Left colon (tissue), 2 donors: ENCODE data around the gene DNASE2B. TPM values are rescaled to one million over a fixed set of nuclear protein-coding genes. Genes with fewer than 3 reads are reported as not detected.
A peak's percentile ranks its signal among the peaks of the same experiment; 100 is the strongest.

Experiments used
- ATAC-seq: fragments of 200-7000 bp; cut with Tn5 transposase; one replicate; pipeline ENCODE4 v1.9.1; 2020; ENCODE audit warnings: mild to moderate bottlenecking, moderate library complexity
- DNase-seq, 2 donors: peaks; one replicate each; pipeline ENCODE4 v3.0.0-alpha.2; 2020
- intact Hi-C, 2 donors: fragments of 100-400 bp; cut with DNase I in 1 of 2; cut with micrococcal nuclease in 1 of 2; formaldehyde crosslinking; loops; one replicate each; pipeline versions ENCODE4 v1.11.2 to v1.14.0; 2022; cut with DNase I, micrococcal nuclease
- long read RNA-seq: library from polyadenylated mRNA; unstranded; transcript quantifications from one replicate; pipeline ENCODE4 v2.0.0, GENCODE V29; 2021
- total RNA-seq, 2 donors: library from RNA; stranded (reverse); fragmentation: NEBNext Ultra II Directional; extraction: Animal tissue kit (Norgen Biotek cat#: 25700); gene quantifications; one replicate each; pipeline ENCODE4 v1.2.1, GENCODE V29; 2021
- donor health status: DM: no; HTN: no; CAD: no.
- donor health status: DM: yes; HTN: yes; CAD: no.

Gene DNASE2B, protein sequence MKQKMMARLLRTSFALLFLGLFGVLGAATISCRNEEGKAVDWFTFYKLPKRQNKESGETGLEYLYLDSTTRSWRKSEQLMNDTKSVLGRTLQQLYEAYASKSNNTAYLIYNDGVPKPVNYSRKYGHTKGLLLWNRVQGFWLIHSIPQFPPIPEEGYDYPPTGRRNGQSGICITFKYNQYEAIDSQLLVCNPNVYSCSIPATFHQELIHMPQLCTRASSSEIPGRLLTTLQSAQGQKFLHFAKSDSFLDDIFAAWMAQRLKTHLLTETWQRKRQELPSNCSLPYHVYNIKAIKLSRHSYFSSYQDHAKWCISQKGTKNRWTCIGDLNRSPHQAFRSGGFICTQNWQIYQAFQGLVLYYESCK
- 1 to 10 TPM in 1 of 2 donors, under 1 TPM in 1; 0.70 to 1.3 TPM for total RNA-seq
- long read RNA-seq = 0 reads

DNA sequence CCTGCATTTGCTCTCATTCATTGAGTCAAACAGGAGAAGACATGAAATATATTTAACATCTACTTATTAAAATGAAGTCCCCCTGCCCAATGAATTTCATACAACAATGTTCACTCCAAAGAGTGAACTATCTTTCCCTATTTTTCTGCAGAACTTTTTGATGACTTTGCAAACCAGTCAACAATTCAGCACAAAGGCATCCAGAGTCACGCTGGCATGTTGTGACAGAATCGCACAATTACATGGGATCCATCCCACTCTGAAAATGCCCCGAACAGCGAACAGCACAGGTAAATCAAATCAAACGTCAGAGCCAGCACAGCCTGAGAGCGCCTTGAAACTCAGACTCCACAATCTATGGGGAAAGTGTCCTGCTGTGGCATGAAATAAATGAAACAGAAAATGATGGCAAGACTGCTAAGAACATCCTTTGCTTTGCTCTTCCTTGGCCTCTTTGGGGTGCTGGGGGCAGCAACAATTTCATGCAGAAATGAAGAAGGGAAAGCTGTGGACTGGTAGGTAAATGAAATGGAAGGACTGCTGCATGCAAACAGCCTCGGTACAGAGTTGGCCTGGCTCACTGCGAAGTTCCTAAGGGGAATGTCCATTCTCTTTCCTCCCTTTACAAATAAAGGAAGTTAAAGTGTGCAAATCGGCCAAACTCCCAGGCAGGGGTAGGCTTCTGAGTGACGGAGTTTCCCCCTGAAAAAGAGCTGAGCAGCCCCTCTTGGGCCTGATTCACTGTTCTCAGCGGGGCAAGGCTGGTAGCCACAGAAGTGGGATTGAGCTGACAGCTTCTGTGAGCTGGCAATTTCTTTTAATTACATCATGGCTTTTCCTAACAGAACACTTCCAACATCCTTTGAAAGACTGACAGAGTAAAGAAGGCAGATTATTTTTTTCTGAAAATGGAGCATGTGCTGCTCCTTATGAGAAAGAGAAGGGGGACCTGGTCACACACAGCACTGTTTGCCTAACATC, at the start of gene DNASE2B:
DNASE2B (plus strand) TSS at position 310 of the 981 bp plus-strand sequence; CDS start at position 391, 81 bp downstream.
- intact Hi-C loops = no loop called here
- DNase-seq = no peak
- ATAC-seq = no peak

DNA sequence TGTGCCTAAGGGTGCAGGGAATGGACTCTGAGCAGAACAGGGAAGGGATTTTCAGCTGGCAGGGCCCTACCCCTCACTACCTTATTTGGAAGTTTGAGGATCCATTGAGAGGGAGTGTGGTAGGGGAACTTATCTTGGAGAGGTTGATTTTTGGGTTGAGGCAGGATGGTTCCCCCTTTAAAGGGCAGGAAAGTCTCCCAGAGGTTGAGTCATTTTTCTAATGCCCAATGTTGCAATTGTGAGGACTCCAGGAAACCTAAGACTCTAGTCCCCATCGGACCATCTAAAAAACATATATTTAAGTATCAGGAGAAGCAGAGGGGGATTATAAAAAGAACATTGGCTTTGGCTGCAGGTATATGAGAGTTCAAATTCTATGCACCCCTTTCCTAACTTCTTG, 49.5 kb upstream of the DNASE2B start:
- ATAC-seq = no peak
- intact Hi-C loops = no loop called here
- no peak for DNase-seq

DNA sequence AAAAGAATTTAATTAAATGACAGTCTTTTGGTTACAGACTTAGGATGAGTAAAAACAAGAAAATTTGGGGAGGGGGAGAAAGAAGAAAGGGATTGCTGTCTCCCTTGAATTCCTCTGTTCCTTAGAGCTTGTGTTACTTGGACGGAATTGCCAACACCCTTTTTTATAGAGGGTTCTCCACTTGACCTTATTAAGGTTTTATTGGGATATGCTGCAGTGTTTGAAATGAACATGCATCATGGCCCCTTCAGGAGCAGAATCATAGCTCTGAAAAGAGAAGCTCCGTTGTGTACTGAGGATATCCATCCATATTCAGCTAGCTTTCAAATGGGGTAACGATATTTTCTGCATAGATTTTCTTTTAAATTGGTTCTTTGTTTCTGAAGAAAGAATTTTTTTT, 48.2 kb upstream of the DNASE2B start:
- ATAC-seq = peak; percentile 83
- intact Hi-C loops = no loop called here

DNA sequence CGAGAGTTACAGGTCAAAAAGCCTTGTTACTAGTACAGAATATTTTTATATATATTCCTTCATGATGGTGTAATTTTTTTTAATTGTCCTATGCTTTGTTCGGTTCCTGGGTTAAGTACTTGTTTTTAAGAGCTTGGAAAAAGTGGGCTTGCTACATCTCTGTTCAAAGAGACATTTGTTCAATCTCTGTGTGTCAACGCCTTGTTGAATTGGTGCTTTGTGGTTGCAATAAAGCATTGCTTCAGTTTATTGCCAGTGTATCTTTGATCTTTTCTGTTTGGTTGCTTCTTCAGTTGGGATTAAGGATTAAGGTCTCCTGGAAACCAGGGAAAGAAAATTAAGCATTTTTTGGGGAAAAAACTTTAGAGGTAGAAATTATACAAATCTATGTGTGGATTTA, 47.7 kb upstream of the DNASE2B start:
- intact Hi-C loops = no loop called here
- DNase-seq = no peak
- peak; percentile 85 for ATAC-seq

More for the DNA sequence above, 48.2 kb upstream of the DNASE2B start:
- no peak for DNase-seq

DNA sequence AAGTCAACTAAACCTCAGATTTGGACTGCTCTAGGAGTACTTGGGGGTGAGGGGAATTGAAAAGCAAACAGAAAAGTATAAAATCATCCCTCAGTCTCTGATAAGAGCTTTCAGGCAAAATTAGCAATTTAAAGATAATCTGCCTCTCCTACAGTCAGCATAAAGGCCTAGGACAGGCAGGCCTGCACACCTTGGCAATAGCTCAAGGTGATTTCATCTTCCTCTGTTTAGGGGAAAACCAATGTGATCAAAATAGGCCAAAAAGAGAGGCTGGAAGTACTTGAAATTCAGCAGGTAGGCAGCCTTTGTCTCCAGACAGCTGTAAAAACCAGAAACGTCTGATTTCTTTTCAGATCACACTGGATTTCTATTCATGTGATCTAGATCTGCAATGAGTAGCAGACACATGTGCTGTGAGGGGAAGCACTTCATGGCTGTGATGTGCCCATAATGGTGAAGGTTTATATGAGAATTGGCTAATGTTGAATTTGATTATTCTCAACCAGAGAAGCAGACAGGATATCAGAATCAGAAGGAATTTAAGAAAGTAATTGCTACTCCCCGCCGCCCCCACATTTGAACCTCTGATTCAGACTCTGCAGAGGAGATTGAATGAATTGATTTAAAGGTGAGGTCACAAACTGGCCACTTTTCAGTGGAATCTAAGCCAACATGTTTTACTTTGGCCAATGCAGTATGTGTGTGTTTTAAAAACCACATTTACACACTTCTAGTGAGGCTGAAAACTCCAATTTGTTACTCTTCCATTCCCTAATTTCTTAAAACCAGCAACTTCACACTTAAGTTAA, 45.8 kb upstream of the DNASE2B start:
- ATAC-seq = no peak

DNA sequence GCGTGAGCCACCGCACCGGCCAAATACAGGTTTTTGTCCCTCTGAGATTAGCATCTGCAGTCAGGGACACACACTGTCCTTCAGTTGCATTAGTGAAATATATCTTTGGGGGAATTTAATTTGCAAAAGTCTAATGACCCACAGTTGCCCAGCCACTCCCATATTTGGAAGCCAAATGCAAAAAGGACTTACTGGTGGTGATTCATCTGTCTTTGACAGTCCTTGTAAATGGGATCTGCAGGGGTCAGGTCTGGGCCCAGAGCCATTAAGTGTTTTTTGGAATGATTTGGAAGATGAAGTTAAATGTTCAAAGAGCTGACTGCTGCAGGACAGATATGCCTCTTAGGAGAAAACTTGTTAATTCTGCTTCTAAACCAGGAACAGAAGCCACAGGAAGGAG, 44.6 kb upstream of the DNASE2B start:
- ATAC-seq (no peak), DNase-seq (no peak)
- intact Hi-C loops = no loop called here

More for the DNA sequence above, 45.8 kb upstream of the DNASE2B start:
- DNase-seq = no peak
- intact Hi-C loops = no loop called here

DNA sequence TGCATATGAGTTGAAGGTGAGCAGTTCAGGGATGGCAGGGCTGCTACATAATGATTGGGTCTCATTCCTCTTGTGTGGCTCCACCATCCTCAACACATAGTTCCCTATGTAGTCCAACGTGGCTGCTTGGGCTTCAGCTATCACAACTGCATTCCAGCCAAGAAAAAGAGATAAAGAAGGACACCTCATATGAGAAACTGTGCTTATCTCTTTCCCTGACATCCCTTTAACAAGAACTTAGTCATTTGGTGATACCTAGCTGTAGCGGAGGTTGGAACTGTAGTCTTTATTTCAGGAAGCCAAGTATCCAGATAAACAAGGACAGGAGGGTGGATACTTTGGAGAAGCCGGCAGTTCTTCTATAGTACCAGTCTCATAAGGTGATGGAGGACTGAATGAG, 42.7 kb upstream of the DNASE2B start:
- ATAC-seq (no peak), DNase-seq (no peak)
- intact Hi-C loops = no loop called here

DNA sequence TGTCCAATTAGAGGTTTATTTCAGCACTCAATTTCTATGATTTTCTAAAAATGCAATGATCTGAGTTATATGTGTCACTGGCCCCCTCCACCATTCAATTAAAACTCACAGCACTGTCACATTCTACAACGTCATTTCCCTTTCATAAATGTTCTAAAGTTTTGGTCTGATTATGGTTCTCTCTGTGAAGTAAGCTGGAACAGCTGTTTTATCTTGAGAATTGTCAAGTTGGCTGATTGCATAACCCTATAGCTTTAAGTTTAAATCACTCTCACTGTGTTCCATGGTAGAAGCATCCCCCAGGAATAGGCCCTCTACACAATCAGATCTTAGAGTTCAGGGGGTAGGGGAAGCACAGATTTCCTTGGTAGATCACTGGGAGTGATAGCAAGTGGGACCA, 41.4 kb upstream of the DNASE2B start:
- ATAC-seq = no peak
- intact Hi-C loops = no loop called here
- DNase-seq = no peak

DNA sequence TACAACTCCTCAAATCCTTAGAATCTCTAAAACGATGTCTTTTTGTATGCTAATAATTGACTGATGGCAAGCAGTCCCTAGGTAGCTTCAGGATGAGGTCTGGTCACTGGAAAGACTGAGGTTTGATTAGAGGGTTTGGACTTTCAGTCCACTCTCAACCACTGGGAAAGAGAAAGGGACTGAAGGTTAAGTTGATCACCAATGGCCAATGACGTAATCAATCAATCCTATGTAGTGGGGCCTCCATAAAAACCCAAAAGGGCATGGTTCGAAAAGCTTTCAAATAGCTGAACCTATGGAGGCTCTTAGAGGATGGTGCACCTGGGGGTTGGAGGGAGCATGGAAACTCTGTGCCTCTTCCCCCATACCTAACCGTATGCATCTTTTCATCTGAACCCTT, 39.6 kb upstream of the DNASE2B start:
- ATAC-seq = no peak
- no peak for DNase-seq
- intact Hi-C loops = no loop called here

DNA sequence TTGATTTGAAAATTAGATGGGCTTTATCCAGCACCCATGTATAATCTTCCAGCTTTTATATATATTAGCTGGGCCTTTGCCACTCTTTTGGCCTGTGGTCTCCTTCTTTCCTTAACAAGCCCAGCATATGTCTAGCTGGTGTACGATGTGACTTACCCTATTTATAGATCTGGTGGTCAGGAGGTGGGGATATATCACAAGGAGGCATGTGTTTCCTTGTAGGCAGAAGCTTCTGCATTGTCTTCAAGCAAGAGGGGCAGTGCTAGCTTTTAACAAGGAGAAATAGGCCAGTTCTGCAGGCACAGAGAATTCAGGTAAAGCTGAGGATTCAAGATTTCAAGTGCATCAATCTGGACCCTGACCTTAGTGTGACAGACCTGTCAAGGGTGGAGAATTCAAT, 38.0 kb upstream of the DNASE2B start:
- intact Hi-C loops = no loop called here
- no peak for DNase-seq
- ATAC-seq = no peak

DNA sequence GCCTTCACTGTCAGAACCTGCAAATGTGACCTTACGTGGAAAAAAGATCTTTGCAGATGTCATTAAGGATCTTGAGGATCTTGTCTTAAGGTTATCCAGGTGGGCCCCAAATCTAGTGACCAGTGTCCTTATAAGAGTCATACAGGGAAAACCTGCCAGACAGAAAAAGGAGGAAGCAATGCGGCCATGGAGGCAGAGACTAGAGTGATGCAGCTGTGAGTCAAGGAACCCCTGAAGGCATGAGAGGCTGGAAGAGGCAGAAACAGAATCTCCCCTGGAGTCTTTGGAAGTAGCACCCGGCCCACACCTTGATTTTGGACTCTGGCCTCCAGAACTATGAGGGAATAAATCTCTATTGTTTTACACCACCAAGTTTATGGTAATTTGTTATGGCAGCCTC, 36.5 kb upstream of the DNASE2B start:
- intact Hi-C loops = no loop called here
- ATAC-seq (peak; percentile 65), DNase-seq (no peak)

DNA sequence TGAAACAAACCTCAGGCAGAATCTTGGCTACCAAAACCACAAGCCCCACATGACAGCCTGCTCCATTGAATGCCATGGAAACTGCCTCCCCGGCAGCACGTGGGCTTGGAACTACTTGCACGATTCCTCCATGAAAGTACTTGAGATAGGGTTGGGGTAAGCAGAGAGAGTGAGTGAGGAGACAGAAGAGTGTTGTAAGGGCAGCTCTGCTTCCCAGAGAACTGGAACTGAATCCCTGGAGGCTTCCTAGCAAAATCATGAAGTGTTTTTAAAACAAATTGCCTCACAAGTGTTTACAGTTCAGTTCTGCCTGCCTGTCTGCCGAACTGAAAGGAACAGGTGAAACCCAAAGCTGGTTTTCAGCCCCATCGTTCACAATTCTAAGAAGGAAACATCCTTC, 35.3 kb upstream of the DNASE2B start:
- ATAC-seq = no peak
- no peak for DNase-seq
- intact Hi-C loops = no loop called here

DNA sequence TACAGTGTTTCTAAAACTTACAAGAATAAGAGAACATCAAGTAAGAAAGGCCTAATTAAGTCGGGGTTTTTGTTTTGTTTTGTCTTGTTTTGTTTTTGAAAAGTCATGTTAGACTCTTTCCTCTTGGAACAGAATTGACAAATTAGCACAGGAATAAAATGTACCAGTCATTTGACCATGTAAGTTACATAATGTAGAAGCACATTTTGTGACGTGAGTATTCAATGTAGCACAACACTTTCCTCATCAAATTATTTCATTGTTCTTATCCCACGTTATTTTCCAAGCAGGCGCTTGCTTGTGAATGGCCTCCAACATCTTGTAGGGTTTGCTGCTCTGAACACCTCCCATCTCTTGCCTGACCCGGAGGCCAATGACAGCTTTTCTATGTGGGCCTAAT, 34.7 kb upstream of the DNASE2B start:
- DNase-seq (no peak), ATAC-seq (no peak)
- intact Hi-C loops = no loop called here

DNA sequence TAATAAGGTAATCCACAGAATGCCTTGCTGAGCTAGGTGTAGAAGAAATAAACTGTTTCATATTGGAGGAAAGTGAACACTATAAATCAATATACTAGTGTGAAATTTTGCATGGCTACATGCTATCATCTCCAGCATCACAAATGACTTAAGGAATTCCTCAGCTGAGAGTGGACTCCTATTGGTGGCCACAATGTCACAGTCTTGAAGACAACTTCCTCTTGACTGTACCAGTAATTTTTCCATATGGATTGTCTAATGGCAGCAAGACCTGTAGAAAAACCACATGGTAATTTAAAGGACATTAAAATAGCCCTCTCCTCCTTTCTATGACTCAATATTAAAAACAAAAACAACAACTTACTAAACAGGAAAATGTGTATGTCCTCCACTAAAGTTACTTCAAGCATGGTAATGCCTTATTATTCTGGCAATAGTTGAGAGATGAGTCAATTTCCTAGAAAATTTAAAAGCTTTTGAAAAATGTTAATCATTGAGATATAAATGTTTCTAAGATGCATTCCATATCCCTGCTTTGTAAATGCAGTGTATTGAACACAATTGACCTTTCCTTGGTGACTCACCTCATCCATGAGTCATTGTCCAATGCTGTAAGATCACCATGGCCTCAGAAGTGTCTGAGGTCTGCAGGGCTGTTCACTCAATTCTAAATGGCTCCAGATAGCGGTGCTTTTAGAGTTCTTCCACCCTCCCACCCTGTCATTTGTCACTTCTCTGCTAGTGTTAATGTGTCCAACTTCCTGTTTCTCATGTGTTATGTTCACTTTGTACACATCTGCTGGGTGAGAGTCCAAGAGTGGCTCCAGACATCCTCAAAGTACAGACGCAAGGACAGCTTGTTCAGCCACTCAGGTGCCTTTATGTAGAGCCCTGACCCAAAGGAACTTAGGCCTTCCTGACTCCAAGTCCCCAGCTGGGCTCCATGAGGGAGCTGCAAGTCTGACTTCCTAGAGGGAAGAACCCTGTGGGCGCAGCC, 32.8 kb upstream of the DNASE2B start:
- DNase-seq (peak in 1 of 2 donors; percentile 26), ATAC-seq (peak; percentile 87)
- intact Hi-C loops = no loop called here

DNA sequence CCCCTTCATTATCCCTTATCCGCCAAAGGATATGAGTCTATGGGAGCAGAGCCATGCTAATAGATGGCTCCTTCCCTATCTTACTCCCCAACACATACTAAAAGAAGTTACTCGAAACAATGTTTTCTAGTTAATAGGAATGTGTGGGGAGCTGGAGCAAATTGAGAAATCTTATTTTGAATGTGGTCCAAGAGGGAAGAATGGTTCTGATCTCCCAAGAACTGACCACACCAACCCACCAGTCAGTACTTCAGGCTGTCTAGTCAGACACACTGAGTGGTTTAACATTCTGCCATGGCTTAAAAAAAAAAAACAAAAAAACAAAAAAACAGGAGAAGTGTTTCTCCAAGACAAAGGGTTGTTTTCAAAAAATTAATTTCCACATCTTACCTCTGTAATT, 31.5 kb upstream of the DNASE2B start:
- no peak for DNase-seq
- no peak for ATAC-seq
- intact Hi-C loops = no loop called here

DNA sequence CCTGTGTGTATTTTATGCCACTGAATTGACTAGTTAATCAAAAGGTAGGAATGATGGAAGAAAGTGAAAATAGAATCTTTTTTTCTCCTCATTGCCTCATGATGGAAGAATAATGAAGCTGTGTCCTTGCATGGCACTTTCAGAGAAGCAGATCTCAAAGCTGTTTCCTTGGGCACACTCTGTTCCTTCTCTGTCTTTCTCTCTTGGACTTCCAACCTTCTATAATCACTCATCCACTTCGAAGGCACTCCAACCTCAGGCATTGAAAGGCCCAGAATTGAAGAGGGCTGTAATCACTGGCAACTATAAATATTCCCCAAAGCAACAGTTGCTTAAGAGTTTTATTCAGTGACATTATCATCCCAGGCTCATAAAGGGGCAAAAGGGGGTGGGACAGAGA, 31.1 kb upstream of the DNASE2B start:
- intact Hi-C loops = no loop called here

DNA sequence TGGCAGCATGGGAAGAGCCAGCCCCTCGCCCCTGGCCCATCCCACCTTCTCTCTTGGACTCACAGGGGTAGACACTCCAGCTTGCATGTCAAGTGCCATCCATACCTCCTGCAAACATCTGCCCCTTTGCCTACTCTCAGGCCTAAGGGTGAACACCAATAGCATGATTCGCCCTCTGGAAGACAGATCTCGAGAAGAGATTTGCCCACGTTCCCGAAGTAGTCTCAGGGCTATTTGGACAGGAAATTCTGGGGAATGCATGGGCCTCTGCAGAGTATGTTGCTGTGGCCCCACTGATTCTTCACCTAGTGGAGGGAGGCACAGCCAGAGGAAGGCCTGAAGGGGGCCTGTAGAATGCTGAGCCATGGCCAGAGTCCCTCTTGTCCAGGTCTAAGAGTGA, 29.8 kb upstream of the DNASE2B start:
- no peak for DNase-seq
- ATAC-seq = no peak
- intact Hi-C loops = no loop called here

More for the DNA sequence above, 31.1 kb upstream of the DNASE2B start:
- ATAC-seq = no peak
- DNase-seq = no peak

DNA sequence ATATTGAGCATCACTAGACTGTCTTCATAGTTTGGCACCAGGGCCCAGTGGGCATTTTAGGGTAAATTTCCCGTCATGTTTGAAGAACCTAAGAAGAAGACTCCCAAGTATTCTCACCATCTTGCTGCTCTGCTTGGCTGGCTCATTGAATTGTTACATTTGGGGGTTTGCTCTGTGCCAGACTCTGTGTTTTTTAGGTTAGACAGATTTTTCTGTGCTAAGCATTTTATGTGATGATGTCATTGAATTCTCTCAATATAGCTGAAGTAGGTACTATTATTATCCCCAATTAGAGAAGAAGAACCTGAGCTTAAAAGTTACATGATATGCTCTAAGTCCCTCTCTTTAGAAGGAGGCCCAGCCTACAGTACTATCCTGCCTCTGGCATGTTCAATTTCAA, 28.0 kb upstream of the DNASE2B start:
- intact Hi-C loops = no loop called here

More for the DNA sequence above, 28.0 kb upstream of the DNASE2B start:
- ATAC-seq = no peak
- DNase-seq = no peak
